Motor neuron (in vitro differentiated cells): ENCODE measurements around the gene EGF. TPM values are rescaled to one million over a fixed set of nuclear protein-coding genes. Genes with fewer than 3 reads are reported as not detected.
"Not testable (repeated sequence)": the region's sequence is repeated elsewhere in the genome, so short reads cannot be mapped to it uniquely, and the experiment has no call there.

Source experiments
- ATAC-seq, 8 experiments: fragments of 200-7000 bp; cut with Tn5 transposase; replicated peaks in 6 of 8; 2 replicates each; pipeline ENCODE4 v1.8.0; 2021; ENCODE audit warnings: mild to moderate bottlenecking in 8 of 8, moderate library complexity in 8 of 8
- H3K27ac ChIP-seq, 2 donors: fragments of 250-450 bp; sonication (Bioruptor Pico); 2 replicates each; pipeline ENCODE4 v1.9.0; 2021; ENCODE audit warnings: antibody characterized with exemption in 2 of 2, mild to moderate bottlenecking in 2 of 2, moderate library complexity in 1 of 2
- H3K4me1 ChIP-seq, 2 donors: fragments of 250-450 bp; sonication (Bioruptor Pico); replicated peaks in 1 of 2; 2 replicates each; pipeline ENCODE4 v1.6.1; 2021; ENCODE audit warnings: antibody characterized with exemption in 2 of 2, mild to moderate bottlenecking in 2 of 2, moderate library complexity in 1 of 2
- H3K4me3 ChIP-seq, 5 donors: fragments of 250-450 bp; sonication (Bioruptor Pico); 2 replicates each; pipeline ENCODE4 v1.9.0; 2021; ENCODE audit warnings: antibody characterized with exemption in 5 of 5, mild to moderate bottlenecking in 5 of 5, moderate library complexity in 4 of 5
- WGBS, 10 experiments: fragments of 450-650 bp; shearing (Covaris generic); methylation state at CpG; one replicate each; pipeline ENCODE4 v1.0.0; 2022; 5-methylcytosine and 5-hydroxymethylcytosine counted together
- in situ Hi-C, 9 experiments: fragments of 400-800 bp; cut with MboI; loops; one replicate each; pipeline ENCODE4 v1.15.0; 2021; ENCODE audit warnings: low sequenced_read_pairs in 9 of 9, low pct_unique_long_range_greater_than_20kb in 2 of 9; ENCODE audit not compliant: unreplicated experiment in 9 of 9
- total RNA-seq, 8 experiments: library from RNA; unstranded; fragments of 300-600 nt; gene quantifications; 2 replicates each; pipeline versions ENCODE4 v1.2.3 to v1.2.4, GENCODE V29; 2022

EGF gene
- total RNA-seq, 8 experiments from 2014 or later = 2.0 to 9.3 (median 3.6) TPM

DNA sequence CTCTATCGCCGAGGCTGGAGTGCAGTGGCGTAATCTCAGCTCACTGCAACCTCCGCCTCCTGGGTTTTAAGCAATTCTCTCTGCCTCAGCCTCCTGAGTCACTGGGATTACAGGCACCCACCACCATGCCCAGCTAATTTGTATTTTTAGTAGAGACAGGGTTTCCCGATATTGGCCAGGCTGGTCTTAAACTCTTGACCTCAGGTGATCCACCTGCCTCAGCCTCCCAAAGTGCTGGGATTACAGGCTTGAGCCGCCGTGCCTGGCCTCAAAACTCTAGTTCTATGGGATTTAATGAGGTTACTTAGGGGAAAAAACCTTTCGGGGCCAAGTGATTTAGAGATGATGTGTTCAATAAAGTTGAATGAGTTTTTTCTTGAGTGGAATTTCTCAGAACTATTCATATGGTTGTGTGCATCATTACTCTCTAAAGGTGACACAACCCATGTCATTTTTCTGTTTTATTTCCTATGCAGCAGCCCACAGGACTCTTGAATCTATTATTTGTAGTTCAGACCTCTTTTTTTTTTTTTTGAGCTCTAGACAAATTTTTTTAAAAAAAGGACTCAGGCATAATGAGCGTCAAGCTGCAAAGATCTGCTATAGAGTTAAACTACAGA is 36.5 kb downstream of the EGF start:
- in situ Hi-C loops, ATAC-seq, H3K4me1 ChIP-seq, H3K27ac ChIP-seq, H3K4me3 ChIP-seq: not testable (repeated sequence)
- WGBS, 10 experiments = 45 to 100% (median 87%) methylated on average over 1 to 9 of the region's 9 CpGs

DNA sequence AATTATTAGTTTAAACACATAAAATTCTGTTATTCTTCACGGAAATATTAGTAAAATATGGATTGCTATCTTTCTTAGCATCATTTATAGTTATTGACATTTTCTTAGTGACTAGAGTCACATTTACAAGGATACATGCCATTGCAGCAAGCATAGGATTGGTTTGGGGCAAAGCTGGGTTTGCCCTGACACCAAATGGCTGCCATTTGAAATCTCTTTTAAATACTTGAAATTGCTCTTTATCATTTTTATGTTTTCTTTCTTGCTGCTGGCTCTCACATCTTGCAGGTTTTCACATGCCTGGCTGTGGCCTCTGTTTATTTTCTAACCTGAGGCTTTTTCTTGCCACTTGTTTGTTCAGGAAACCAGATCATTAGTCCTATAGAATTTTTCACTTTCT is 39.9 kb downstream of the EGF start:
- no peak overlapping the region for H3K4me3 ChIP-seq
- H3K4me1 ChIP-seq = peaks cover 0 to 5% of the 10 kb centered on the region in 2 donors
- H3K27ac ChIP-seq = no peak overlapping the region
- no peak for ATAC-seq
- in situ Hi-C loops = loop anchor here in 4 of 9 experiments (25.0 kb wide), 4 partner anchors 115 to 540 kb away; partner anchors contain the start of genes SEC24B (in 3 of the 4), CASP6 (in 1 of the 4), LRIT3 (in 1 of the 4) and RRH (in 1 of the 4)
- whole genome bisulfite sequencing, 10 experiments = 0 to 100% (median 73%) methylated on average over 1 of the region's 1 CpG

DNA sequence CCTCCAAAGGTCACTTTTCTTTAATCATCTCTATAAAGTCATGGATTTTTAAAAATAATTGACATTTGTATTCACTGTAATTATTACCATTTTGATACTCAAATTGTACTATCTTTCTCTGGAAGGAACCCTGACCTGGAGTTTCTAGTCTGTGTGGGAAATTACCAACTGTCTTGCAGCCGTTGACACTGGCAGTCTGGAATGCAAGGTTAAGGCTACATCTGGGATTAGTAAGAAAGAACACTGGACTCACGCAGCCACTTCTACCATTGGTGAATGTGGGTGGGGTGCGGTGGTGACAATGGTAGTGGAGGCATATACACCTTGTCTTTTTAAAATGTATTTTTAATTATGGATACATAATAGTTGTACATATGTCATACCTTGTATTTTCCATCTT is 40.9 kb downstream of the EGF start:
- in situ Hi-C loops = loop anchor here in 4 of 9 experiments (25.0 kb wide), 4 partner anchors 116 to 541 kb away; partner anchors contain the start of genes SEC24B (in 3 of the 4), CASP6 (in 1 of the 4), LRIT3 (in 1 of the 4) and RRH (in 1 of the 4)
- ATAC-seq = no peak
- 0 to 100% (median 58%) methylated on average over 1 to 3 of the region's 3 CpGs; no CpG with 5 or more reads in 3 of the 10 experiments for WGBS, 10 experiments
- H3K4me1 ChIP-seq = peaks cover 0 to 5% of the 10 kb centered on the region in 2 donors
- H3K27ac ChIP-seq = no peak overlapping the region
- H3K4me3 ChIP-seq = no peak overlapping the region

DNA sequence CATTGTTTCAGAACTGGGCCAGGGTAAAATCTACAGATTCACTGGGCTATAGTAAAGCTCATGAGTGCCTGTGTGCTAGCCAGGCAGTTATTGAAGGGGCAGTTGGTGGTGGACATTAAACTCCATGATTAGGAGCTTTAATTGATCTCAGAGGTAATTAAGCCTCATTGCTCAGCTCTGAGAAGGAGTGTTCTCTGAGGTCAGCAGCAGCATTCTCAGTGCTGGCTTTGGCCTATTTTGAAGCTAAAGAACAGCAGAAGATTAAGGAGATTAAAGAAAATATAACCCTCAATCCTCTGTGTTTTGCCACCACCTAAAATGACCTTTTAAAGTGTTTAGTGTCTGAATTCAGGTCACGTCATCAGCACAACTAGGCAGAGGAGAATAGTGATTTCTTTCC is 42.5 kb downstream of the EGF start:
- Histone ChIP-seq H3K27ac (no peak overlapping the region), H3K4me3 (no peak overlapping the region), H3K4me1 (peaks cover 0 to 5% of the 10 kb centered on the region in 2 donors)
- in situ Hi-C loops = loop anchor here in 4 of 9 experiments (25.0 kb wide), 4 partner anchors 118 to 543 kb away; partner anchors contain the start of genes SEC24B (in 3 of the 4), CASP6 (in 1 of the 4), LRIT3 (in 1 of the 4) and RRH (in 1 of the 4)
- no peak for ATAC-seq
- 33 to 100% (median 90%) methylated on average over 1 of the region's 1 CpG; no CpG with 5 or more reads in 3 of the 10 experiments for WGBS, 10 experiments

DNA sequence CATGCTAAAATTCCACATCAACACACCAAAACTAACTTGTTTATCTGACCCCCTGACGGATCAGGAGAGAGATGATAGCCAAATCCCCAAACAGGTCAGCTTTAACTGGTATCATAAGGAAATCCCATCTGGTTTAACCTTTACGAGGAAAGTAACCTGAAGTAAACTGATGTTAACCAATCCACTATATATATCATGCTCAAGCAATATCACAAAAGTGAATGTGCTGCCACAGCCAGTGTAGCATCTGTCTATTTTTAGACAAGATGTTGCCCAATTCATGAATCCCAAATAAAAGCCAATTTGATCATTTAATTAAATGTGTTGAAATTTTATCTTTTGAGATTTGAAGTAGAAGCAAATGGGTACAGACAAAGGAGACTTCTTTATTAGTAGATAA is 44.5 kb downstream of the EGF start:
- WGBS, 10 experiments = 50 to 100% (median 90%) methylated on average over 1 to 2 of the region's 2 CpGs; no CpG with 5 or more reads in 4 of the 10 experiments
- in situ Hi-C loops = loop anchor here in 4 of 9 experiments (25.0 kb wide), 4 partner anchors 120 to 545 kb away; partner anchors contain the start of genes SEC24B (in 3 of the 4), CASP6 (in 1 of the 4), LRIT3 (in 1 of the 4) and RRH (in 1 of the 4)
- ATAC-seq = no peak
- Histone ChIP-seq H3K4me1 (peaks cover 0 to 5% of the 10 kb centered on the region in 2 donors), H3K27ac (no peak overlapping the region), H3K4me3 (no peak overlapping the region)

DNA sequence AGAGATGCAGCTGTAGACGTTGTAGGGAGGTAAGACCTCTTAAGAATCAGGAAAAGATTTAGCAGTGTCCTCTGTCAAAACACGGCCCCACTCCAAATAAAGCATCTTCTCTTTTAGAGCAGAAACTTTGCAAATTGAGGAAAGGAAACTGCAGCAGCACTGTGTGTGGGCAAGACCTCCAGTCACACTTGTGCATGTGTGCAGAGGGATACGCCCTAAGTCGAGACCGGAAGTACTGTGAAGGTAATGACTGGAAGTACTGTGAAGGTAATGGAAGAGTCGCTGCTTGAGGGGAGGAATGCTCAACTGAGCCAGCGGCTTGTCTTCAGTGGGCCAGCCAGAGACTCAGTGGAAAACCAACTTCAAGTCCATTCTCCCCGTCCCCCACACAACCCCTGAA is 46.5 kb downstream of the EGF start:
- H3K4me1 ChIP-seq = no peaks in the 10 kb centered on the region
- 40 to 100% (median 96%) methylated on average over 1 to 6 of the region's 8 CpGs for WGBS, 10 experiments
- in situ Hi-C loops = loop anchor here in 4 of 9 experiments (25.0 kb wide), 4 partner anchors 122 to 547 kb away; partner anchors contain the start of genes SEC24B (in 3 of the 4), CASP6 (in 1 of the 4), LRIT3 (in 1 of the 4) and RRH (in 1 of the 4)
- H3K27ac ChIP-seq = no peak overlapping the region
- ATAC-seq = no peak
- no peak overlapping the region for H3K4me3 ChIP-seq

DNA sequence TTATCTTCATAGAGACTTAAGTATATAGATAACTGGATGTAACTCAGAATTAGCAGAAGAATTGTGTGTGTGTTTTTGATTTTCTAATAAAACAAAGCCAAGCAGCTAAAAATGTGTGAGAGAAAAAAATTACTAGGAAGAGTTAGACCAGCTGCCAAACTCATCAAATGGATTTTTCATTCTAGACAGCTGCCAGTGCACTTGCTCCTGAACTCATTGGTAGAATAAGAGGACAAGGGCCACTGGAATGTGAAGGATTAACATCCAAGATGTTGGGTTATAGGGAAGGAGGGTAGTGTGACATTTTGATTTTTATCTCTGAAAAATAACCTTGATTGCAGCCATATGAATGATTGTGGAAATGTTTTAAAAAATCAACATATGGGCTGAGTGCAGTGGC is 49.7 kb downstream of the EGF start:
- H3K27ac ChIP-seq = no peak overlapping the region
- H3K4me3 ChIP-seq = no peak overlapping the region
- ATAC-seq = no peak
- no peaks in the 10 kb centered on the region for H3K4me1 ChIP-seq
- in situ Hi-C loops = loop anchor here in 4 of 9 experiments (25.0 kb wide), 4 partner anchors 125 to 550 kb away; partner anchors contain the start of genes SEC24B (in 3 of the 4), CASP6 (in 1 of the 4), LRIT3 (in 1 of the 4) and RRH (in 1 of the 4)

DNA sequence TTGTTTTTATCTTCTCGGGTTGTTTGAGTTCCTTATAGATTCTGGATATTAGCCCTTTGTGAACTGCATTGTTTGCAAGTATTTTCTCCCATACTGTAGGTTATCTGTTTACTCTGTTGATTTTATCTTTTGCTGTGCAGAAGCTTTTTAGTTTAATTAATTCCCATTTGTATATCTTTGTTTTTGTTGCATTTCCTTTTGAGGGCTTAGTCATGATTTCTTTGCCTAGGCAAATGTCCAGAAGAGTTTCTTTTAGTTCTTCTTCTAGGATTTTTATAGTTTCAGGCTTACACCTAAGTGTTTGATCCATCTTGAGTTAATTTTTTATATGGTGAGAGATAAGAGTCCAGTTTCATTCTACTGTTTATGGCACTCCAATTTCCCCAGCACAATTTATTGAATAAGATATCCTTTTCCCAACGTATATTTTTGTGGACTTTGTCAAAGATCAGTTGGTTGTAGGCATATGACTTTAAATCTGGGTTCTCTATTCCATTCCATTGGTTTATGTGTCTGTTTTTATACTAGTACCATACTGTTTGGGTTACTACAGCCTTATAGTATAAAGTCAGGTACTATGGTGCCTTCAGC is 54.3 kb downstream of the EGF start:
- ATAC-seq = no peak
- in situ Hi-C loops = loop anchor here in 4 of 9 experiments (25.0 kb wide), 4 partner anchors 130 to 555 kb away; partner anchors contain the start of genes SEC24B (in 3 of the 4), CASP6 (in 1 of the 4), LRIT3 (in 1 of the 4) and RRH (in 1 of the 4)
- Histone ChIP-seq H3K4me1 (no peaks in the 10 kb centered on the region), H3K4me3 (no peak overlapping the region), H3K27ac (no peak overlapping the region)
- WGBS, 10 experiments = 53 to 95% (median 82%) methylated on average over 1 to 2 of the region's 2 CpGs

DNA sequence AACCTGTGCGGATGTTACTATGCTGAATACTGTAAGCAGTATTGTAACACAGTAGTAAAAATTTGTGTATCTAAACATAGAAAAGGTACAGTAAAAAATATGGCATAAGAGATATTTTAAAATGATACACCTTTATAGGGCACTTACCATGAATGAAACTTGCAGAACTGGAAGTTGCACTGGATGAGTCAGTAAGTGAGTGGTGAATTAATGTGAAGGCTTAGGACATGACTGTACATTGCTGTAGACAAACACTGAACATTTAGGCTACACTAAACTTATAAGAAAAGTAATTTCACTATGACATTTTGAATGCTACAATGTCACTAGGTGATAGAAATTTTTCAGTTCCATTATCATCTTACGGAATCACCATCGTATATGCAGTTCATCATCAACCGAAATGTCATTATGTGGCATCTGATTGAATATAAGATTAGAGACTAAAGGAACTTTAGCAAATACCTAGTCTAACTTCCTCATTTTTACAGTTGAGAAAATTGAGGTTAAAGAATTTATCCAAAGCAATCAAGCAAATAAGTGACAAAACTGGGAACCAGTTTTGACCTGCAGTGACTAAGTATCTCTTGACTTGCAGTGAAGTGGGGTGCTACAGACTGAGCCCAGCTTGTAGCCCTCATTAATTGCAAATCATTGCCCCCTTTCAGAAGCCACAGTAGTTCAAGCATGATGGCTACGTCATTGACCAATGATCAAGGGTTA is 55.3 kb downstream of the EGF start:
- in situ Hi-C loops = loop anchor here in 4 of 9 experiments (25.0 kb wide), 4 partner anchors 131 to 556 kb away; partner anchors contain the start of genes SEC24B (in 3 of the 4), CASP6 (in 1 of the 4), LRIT3 (in 1 of the 4) and RRH (in 1 of the 4)
- Histone ChIP-seq H3K27ac (no peak overlapping the region), H3K4me1 (no peaks in the 10 kb centered on the region), H3K4me3 (no peak overlapping the region)
- 70 to 100% (median 95%) methylated on average over 1 to 5 of the region's 5 CpGs; no CpG with 5 or more reads in 1 of the 10 experiments for WGBS, 10 experiments
- no peak for ATAC-seq

DNA sequence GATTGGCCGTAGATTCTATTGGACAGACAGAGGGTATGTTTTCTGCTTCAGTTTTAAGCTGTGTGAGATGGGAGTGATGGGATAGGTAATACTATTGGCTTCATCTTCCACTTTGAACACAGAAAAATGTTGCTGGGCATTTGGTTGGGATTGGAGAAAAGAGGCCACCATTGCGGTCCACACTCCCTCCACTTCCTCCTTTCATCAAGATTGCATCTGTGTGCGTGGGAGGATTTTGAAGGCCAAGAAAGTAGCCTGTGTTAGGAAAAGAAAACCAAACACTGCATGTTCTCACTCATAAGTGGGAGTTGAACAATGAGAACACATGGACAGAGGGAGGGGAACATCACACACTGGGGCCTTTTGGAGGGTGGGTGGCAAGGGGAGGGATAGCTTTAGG is 56.4 kb downstream of the EGF start:
- in situ Hi-C loops = loop anchor here in 4 of 9 experiments (25.0 kb wide), 4 partner anchors 132 to 557 kb away; partner anchors contain the start of genes SEC24B (in 3 of the 4), CASP6 (in 1 of the 4), LRIT3 (in 1 of the 4) and RRH (in 1 of the 4)
- no peak for ATAC-seq
- Histone ChIP-seq H3K4me1 (no peaks in the 10 kb centered on the region), H3K4me3 (no peak overlapping the region), H3K27ac (no peak overlapping the region)
- WGBS, 10 experiments = 50 to 100% (median 87%) methylated on average over 1 to 3 of the region's 3 CpGs; no CpG with 5 or more reads in 4 of the 10 experiments

DNA sequence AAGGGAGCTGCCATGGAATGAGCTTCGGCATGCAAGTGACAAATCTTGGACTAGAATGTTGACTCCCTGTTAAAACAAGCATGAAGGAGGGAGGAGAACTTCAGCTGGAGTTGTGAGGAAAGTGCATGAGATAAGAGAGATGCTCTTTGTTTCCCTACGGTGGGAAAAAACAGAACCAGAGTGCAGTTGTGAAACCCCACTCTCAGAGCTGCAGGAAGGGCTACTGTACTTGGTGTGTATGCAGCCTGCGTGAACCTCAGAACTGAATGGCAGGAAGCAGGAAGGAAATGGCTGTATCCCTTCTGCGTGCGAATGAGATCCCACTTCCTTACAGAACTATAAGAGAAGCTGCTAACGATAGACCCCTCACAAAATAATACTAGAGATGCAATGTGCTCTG is 57.2 kb downstream of the EGF start:
- no peak for ATAC-seq
- 40 to 100% (median 91%) methylated on average over 2 to 6 of the region's 6 CpGs; no CpG with 5 or more reads in 2 of the 10 experiments for WGBS, 10 experiments
- in situ Hi-C loops = loop anchor here in 4 of 9 experiments (25.0 kb wide), 4 partner anchors 133 to 558 kb away; partner anchors contain the start of genes SEC24B (in 3 of the 4), CASP6 (in 1 of the 4), LRIT3 (in 1 of the 4) and RRH (in 1 of the 4)
- Histone ChIP-seq H3K4me1 (no peaks in the 10 kb centered on the region), H3K4me3 (no peak overlapping the region), H3K27ac (no peak overlapping the region)
